Islet precursor cell (in vitro differentiated cells): ENCODE results near the gene DAZAP1.
"Not testable (repeated sequence)": the region's sequence is repeated elsewhere in the genome, so short reads cannot be mapped to it uniquely, and the experiment has no call there.

Experiments used
- DNase-seq: peaks from one replicate; pipeline ENCODE4 v3.0.0-alpha.2; 2018

Gene DAZAP1

GRCh38 chr19:1477056-1477455 lies 69.7 kb downstream of the DAZAP1 start:
- DNase-seq: not testable (repeated sequence)

DNA sequence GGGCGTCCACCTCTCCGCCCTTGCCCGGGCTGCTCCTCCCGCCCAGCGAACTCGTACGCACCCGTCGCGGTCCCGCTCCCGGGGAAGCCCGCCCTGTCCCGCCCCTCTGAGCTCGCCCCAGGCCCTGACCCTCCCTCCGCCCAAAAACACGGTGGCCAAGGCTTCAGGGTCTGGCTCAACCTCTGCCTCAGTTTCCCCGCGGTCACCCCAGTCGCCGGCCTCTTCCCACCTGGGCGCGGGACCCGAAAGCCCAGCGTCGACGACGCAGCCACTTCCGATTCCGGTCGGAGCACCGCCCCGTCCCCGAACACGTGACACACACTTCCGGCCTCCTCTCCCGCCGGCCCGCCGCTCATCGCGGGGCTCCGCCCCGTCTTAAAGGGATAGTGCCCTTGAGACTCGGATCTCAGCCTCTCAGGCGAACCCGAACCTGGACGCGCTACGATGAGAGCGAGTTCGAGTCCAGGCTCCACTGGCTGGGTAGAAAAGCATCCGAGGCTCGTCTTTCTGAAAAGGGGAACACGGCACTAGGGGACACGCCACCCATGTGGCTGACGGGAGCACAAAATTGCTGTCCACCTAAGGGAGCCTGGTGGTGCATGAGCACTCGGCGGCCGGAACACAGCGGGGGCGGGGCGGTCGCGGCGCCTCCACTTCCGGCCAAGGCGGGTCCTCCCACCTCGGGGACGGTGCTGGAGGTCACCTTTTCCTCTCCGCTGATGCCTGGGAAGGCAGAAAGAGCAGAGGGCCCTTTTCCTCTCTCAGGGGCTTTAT lies 71.7 kb downstream of the DAZAP1 start, which contains the start of gene C19orf25:
Gene C19orf25 (minus strand): TSS at position 282 of the 774 bp plus-strand sequence. CDS start 312 bp downstream, outside the sequence.
- peak; percentile 97 for DNase-seq

GRCh38 chr19:1481224-1481892 lies 74.0 kb downstream of the DAZAP1 start:
- DNase-seq: no peak

- DNase-seq: no peak
These were observed 74.5 kb downstream of the DAZAP1 start for GRCh38 chr19:1481893-1482360.

DNA sequence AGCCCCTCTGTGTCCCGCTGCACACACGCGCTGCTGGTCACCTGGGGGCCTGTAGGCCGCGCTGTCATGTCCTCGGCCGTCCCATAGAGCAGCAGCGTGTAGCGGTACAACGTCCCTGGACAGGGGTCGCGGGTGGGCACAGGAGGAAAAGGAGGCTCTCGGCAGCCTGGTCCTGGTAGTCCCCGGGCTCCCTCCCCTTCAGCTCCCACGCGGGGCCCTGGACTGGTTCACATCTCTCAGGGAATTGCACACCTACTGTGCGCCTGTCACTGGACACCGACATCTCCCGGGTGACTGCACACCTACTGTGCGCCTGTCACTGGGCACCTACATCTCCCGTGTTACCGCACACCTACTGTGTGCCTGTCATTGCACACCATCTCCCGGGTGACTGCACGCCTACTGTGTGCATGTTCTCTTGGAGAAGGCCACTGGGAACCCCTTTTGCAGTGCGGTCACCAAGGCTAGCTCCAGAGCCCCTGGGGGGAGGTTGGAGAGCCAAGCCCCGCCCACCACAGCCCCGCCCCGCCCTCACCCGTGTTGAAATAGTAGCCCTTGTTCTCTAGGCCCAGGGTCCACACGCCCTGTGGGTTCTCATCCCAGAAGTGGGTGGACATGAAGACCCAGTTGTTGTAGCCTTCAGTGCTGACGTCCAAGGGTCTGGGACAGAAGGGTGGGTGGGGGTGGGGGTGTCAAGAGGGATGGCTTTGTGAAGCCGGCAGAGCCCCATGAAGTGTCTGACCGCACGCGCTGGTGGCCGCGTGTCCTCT lies 75.2 kb downstream of the DAZAP1 start:
- DNase-seq: no peak

- DNase-seq: no peak
These were observed 76.0 kb downstream of the DAZAP1 start for GRCh38 chr19:1483131-1483978.

DNA sequence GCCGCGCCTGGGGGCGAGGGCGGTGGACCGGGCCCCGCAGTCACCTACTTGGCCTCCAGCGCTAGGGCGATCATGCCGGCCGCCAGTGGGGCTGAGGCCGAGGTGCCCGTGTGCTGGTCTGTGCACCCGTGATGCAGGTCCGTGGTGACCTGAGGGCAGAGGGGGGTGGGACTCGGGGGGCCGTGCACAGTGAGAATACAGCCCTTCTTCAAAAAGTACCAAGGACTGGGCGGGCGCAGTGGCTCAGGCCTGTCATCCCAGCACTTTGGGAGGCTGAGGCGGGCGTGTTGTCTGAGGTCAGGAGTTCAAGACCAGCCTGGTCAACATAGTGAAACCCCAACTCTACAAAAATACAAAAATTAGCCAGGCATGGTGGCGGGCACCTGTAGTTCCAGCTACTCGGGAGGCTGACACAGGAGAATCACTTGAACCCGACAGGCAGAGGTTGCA lies 76.6 kb downstream of the DAZAP1 start:
- no peak for DNase-seq
